Panc1 (cell line): ENCODE results near the gene HCFC1R1. TPM values are rescaled to one million over a fixed set of nuclear protein-coding genes. Genes with fewer than 3 reads are reported as not detected.

ENCODE experiments used
- ATAC-seq: fragments of 200-7000 bp; cut with Tn5 transposase; 2 replicates; pipeline ENCODE4 v1.9.1; 2020; ENCODE audit warnings: mild to moderate bottlenecking, moderate library complexity
- BruUV-seq: library from RNA; stranded (reverse); fragments of 400-500 nt; replicated peaks from 2 replicates; lab custom pipeline; 2021; lab: Mats Ljungman, UMichigan
- CTCF ChIA-PET: fragments of 300-600 bp; sonication (Branson Sonifier 250); formaldehyde crosslinking; loops from one replicate; lab custom pipeline; 2022; ENCODE audit warnings: antibody characterized with exemption; lab: Charles Lee
- POLR2A ChIA-PET: fragments of 300-600 bp; sonication (Branson Sonifier 250); formaldehyde crosslinking; loops from one replicate; lab custom pipeline; 2022; ENCODE audit warnings: antibody characterized with exemption; lab: Charles Lee
- DNase-seq: peaks from one replicate; pipeline ENCODE4 v3.0.0-alpha.2; 2010; ENCODE audit warnings: low read depth, low spot score
- H3K27ac ChIP-seq: 2 replicates; pipeline ENCODE4 v1.5.1; 2011; ENCODE audit warnings: mild to moderate bottlenecking, low read length, inconsistent platforms
- H3K27me3 ChIP-seq: fragments of 200-500 bp; sonication (Bioruptor generic); 2 replicates; pipeline ENCODE4 v1.6.0; 2014; ENCODE audit warnings: low read length, inconsistent platforms; ENCODE audit not compliant: control insufficient read depth, insufficient read depth
- H3K36me3 ChIP-seq: fragments of 200-500 bp; sonication (Bioruptor generic); 2 replicates; pipeline ENCODE4 v1.5.1; 2014; ENCODE audit warnings: inconsistent platforms, mild to moderate bottlenecking, low read length, moderate library complexity; ENCODE audit not compliant: control insufficient read depth, insufficient read depth
- H3K4me1 ChIP-seq: 2 replicates; pipeline ENCODE4 v1.5.1; 2011; ENCODE audit warnings: inconsistent platforms, mild to moderate bottlenecking, low read length, moderate library complexity; ENCODE audit not compliant: control insufficient read depth, insufficient read depth
- H3K4me3 ChIP-seq, 2 experiments: 2 replicates each; pipeline ENCODE4 v1.5.1; 2011 to 2012; ENCODE audit warnings: low read depth in 2 of 2, low read length in 2 of 2, mild to moderate bottlenecking in 2 of 2, inconsistent platforms in 1 of 2, moderate library complexity in 1 of 2
- H3K9me3 ChIP-seq: fragments of 200-500 bp; sonication (Bioruptor generic); 2 replicates; pipeline ENCODE4 v1.5.1; 2014; ENCODE audit warnings: low read depth, mild to moderate bottlenecking, inconsistent platforms, low read length, moderate library complexity; ENCODE audit not compliant: control insufficient read depth, insufficient read depth
- CTCF ChIP-seq: fragments of 450-650 bp; IDR thresholded peaks from 2 replicates; pipeline ENCODE4 v1.5.1; 2017; ENCODE audit warnings: mild to moderate bottlenecking
- POLR2AphosphoS5 ChIP-seq: IDR thresholded peaks from 2 replicates; pipeline ENCODE4 v1.6.1; 2012; ENCODE audit warnings: mild to moderate bottlenecking, low read depth, low read length, moderate library complexity
- REST ChIP-seq, 2 experiments: IDR thresholded peaks; 2 replicates each; pipeline ENCODE4 v1.6.1; 2011 to 2012; ENCODE audit warnings: low read depth in 2 of 2, control low read depth in 1 of 2, low read length in 1 of 2, mild to moderate bottlenecking in 1 of 2, moderate library complexity in 1 of 2; ENCODE audit not compliant: insufficient read depth in 1 of 2
- SIN3A ChIP-seq: IDR thresholded peaks from 2 replicates; pipeline ENCODE4 v1.6.1; 2012; ENCODE audit warnings: low read depth, mild to moderate bottlenecking, low read length, moderate library complexity, borderline replicate concordance; ENCODE audit not compliant: insufficient read depth
- TCF7L2 ChIP-seq: IDR thresholded peaks from 2 replicates; pipeline ENCODE4 v1.6.1; 2011; ENCODE audit warnings: mild to moderate bottlenecking, low read depth, low read length, inconsistent platforms
- in situ Hi-C: cut with HindIII; loops from 2 replicates; pipeline ENCODE4 v1.10.0; 2016; ENCODE audit warnings: low sequenced_read_pairs, low pct_unique_long_range_greater_than_20kb
- intact Hi-C: fragments of 100-400 bp; cut with micrococcal nuclease; formaldehyde crosslinking; loops from one replicate; pipeline ENCODE4 v1.10.0; 2022; ENCODE audit not compliant: unreplicated experiment
- total RNA-seq: library from RNA; stranded (reverse); gene quantifications from one replicate; pipeline ENCODE4 v1.2.1, GENCODE V29; 2021; ENCODE audit not compliant: unreplicated experiment

HCFC1R1 gene
- total RNA-seq, 1 experiment from 2014 or later = 67.3 TPM

- POLR2A ChIA-PET = no interaction called here
These were observed 41.9 kb downstream of the HCFC1R1 start for GRCh38 chr16:2981899-2982250.

DNA sequence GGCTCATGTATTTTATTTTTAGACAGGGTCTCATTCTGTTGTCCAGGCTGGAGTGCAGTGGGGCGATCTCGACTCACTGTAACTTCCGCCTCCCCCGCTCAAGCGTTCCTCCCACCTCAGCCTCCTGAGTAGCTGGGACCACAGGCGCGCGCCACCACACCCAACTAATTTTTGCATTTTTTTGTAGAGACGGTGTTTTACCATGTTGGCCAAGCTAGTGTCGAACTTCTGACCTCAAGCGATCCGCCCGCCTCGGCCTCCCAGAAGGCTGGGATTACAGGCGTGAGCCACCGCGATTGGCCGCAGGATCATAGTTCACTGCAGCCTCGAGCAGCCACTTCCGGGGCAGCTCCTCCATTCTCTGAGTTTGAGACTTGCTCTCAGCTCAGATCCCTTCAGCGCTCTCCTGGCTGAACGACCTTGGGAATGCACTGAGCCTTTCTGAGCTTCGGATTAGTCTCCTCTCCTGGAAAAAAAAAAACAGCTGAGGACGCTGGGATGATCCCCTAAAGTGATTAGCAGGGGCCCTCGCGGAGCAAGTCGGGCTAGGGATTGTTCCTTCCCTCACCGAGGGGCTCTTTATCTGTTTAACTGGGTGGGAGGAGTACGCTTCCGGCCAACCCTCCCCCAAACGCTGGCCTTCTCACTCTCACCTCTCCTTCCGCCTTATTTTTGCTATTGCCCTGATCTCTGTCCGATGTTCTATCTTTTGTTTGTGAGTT lies 42.4 kb downstream of the HCFC1R1 start:
- in situ Hi-C loops = no loop called here
- no peak for TF ChIP-seq POLR2AphosphoS5
- DNase-seq (no peak), ATAC-seq (no peak)
- H3K27me3 ChIP-seq = no peaks in the 10 kb centered on the region
- ChIA-PET POLR2A (no interaction called here), CTCF (no interaction called here)
- H3K27ac ChIP-seq = peak overlapping the region; percentile 96
- no TSS peak for BruUV-seq
- peaks cover 2% of the 10 kb centered on the region; the same call in 1 of the 2 replicates for H3K36me3 ChIP-seq
- intact Hi-C loops = no loop called here
- H3K9me3 ChIP-seq = no peaks in the 10 kb centered on the region
- H3K4me1 ChIP-seq = peaks cover 36% of the 10 kb centered on the region
- H3K4me3 ChIP-seq = peak overlapping the region; percentile 70 to 71

More at GRCh38 chr16:2981899-2982250, 41.9 kb downstream of the HCFC1R1 start:
- intact Hi-C loops = no loop called here
- TF ChIP-seq REST (IDR thresholded peaks at IDR 0.05; ENCODE audit: insufficient read depth in 1 of 2, low read depth in 2 of 2, low read length in 1 of 2) (no peak), TCF7L2 (no peak), CTCF (no peak), SIN3A (no peak), POLR2AphosphoS5 (no peak)
- CTCF ChIA-PET = no interaction called here
- DNase-seq (no peak), ATAC-seq (no peak)
- TSS peak; percentile 95 for BruUV-seq
- H3K9me3 ChIP-seq = no peaks in the 10 kb centered on the region
- H3K4me1 ChIP-seq = peaks cover 36% of the 10 kb centered on the region
- H3K4me3 ChIP-seq = peak overlapping the region in 1 of 2 experiments; percentile 70; a peak in 2 of 4 replicates
- in situ Hi-C loops = no loop called here
- no peaks in the 10 kb centered on the region for H3K27me3 ChIP-seq
- peaks cover 2% of the 10 kb centered on the region; the same call in 1 of the 2 replicates for H3K36me3 ChIP-seq
- peak overlapping the region; percentile 96 for H3K27ac ChIP-seq
